Transverse colon (tissue), 4 donors: ENCODE results near the gene MDGA2. TPM values are rescaled to one million over a fixed set of nuclear protein-coding genes. Genes with fewer than 3 reads are reported as not detected.
"Not testable (repeated sequence)": the region's sequence is repeated elsewhere in the genome, so short reads cannot be mapped to it uniquely, and the experiment has no call there.

ENCODE experiments used
- DNase-seq: peaks from one replicate; pipeline ENCODE4 v3.0.0-alpha.2; 2019
- H3K27ac ChIP-seq, 4 donors: fragments of 200-600 bp; sonication (generic); 2 replicates each; pipeline ENCODE4 v1.5.1; 2016 to 2018; ENCODE audit warnings: inconsistent platforms in 4 of 4
- H3K27me3 ChIP-seq: fragments of 200-600 bp; sonication (generic); 2 replicates; pipeline ENCODE4 v1.5.1; 2017; ENCODE audit warnings: inconsistent platforms
- H3K36me3 ChIP-seq, 4 donors: fragments of 200-600 bp; sonication (generic); 2 replicates each; pipeline ENCODE4 v1.5.1; 2017 to 2019; ENCODE audit warnings: inconsistent platforms in 4 of 4
- H3K4me1 ChIP-seq, 4 donors: fragments of 200-600 bp; sonication (generic); 2 replicates each; pipeline ENCODE4 v1.5.1; 2017 to 2020; ENCODE audit warnings: inconsistent platforms in 4 of 4
- H3K4me3 ChIP-seq, 4 donors: fragments of 200-600 bp; sonication (generic); 1 replicate in 1 of 4; 2 replicates in 3 of 4; pipeline versions ENCODE4 v1.5.1 to v1.6.1; 2017 to 2019; ENCODE audit warnings: inconsistent platforms in 4 of 4
- H3K9me3 ChIP-seq, 2 donors: fragments of 200-600 bp; sonication (generic); 2 replicates each; pipeline ENCODE4 v1.5.1; 2017 to 2019; ENCODE audit warnings: inconsistent platforms in 2 of 2
- EP300 ChIP-seq: sonication (generic); formaldehyde crosslinking; IDR thresholded peaks from one replicate; pipeline ENCODE4 v1.6.1; 2017; ENCODE audit warnings: antibody characterized with exemption, low read depth
- POLR2A ChIP-seq: fragments of 450-650 bp; IDR thresholded peaks from one replicate; pipeline ENCODE4 v1.6.1; 2016; ENCODE audit warnings: antibody characterized with exemption, mild to moderate bottlenecking, moderate library complexity
- POLR2AphosphoS5 ChIP-seq, 3 donors: sonication (generic); formaldehyde crosslinking; IDR thresholded peaks; one replicate each; pipeline ENCODE4 v1.6.1; 2016; ENCODE audit warnings: antibody characterized with exemption in 3 of 3
- WGBS, 2 donors: methylation state at CpG; one replicate each; pipeline ENCODE4 v1.1.5; 2018; ENCODE audit warnings: low coverage in 1 of 2; 5-methylcytosine and 5-hydroxymethylcytosine counted together
- in situ Hi-C, 4 donors: fragments of 200-750 bp; cut with MboI; loops; one replicate each; pipeline versions ENCODE4 v1.15.0 to v1.15.1; 2017; ENCODE audit warnings: low sequenced_read_pairs in 3 of 4, low pct_ligation_motif_present in 1 of 4, low pct_unique_long_range_greater_than_20kb in 1 of 4
- intact Hi-C: fragments of 100-400 bp; cut with DNase I; formaldehyde crosslinking; loops from one replicate; pipeline ENCODE4 v1.15.1; 2023; ENCODE audit warnings: low total_unique reads
- total RNA-seq, 4 donors: library from RNA; depleted of rRNA; stranded (reverse); fragments of >200 nt; gene quantifications; one replicate each; pipeline ENCODE4 v1.1.0, GENCODE V29; 2016
- TF ChIP-seq, protein P1 (sequence below), 5 experiments: fragments of 200-600 bp in 3 of 5; fragments of 450-650 bp in 2 of 5; sonication (generic) in 3 of 5; IDR thresholded peaks; 1 replicate in 2 of 5; 2 replicates in 3 of 5; pipeline ENCODE4 v1.5.1; 2016 to 2017; ENCODE audit warnings: antibody characterized with exemption in 5 of 5, inconsistent platforms in 3 of 5, mild to moderate bottlenecking in 2 of 5, moderate library complexity in 1 of 5

MDGA2 gene
- total RNA-seq, 4 donors from 2014 or later = not detected

DNA sequence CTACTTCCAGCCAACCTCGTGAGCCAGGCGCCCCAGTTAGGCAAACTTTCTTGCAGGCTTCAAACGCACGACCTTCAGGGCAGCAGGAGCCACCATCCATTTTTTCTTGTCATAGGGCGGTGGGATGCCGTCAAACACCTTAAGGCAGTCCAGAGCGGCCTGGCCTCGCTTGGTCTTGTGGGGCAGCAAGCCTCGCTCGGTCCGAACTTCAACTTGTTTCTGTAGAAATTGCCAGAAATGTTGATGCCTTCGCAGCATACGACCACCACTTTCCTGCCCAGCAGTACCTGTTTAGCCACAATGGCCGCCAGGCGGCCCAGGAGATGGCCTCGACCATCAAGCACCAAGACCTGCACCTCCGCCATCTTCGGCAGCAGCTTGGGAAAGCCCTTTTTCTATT is 474.7 kb downstream of the MDGA2 start:
- in situ Hi-C loops (no loop called here), intact Hi-C loops (no loop called here)
- Histone ChIP-seq H3K36me3 (no peaks in the 10 kb centered on the region), H3K27me3 (no peaks in the 10 kb centered on the region), H3K4me3 (no peak overlapping the region), H3K9me3 (no peaks in the 10 kb centered on the region), H3K27ac (no peak overlapping the region), H3K4me1 (no peaks in the 10 kb centered on the region)
- no peak for TF ChIP-seq POLR2A
- no peak for TF ChIP-seq EP300
- TF ChIP-seq POLR2AphosphoS5 (IDR thresholded peaks at IDR 0.05) = no peak
- TF ChIP-seq, protein P1, sequence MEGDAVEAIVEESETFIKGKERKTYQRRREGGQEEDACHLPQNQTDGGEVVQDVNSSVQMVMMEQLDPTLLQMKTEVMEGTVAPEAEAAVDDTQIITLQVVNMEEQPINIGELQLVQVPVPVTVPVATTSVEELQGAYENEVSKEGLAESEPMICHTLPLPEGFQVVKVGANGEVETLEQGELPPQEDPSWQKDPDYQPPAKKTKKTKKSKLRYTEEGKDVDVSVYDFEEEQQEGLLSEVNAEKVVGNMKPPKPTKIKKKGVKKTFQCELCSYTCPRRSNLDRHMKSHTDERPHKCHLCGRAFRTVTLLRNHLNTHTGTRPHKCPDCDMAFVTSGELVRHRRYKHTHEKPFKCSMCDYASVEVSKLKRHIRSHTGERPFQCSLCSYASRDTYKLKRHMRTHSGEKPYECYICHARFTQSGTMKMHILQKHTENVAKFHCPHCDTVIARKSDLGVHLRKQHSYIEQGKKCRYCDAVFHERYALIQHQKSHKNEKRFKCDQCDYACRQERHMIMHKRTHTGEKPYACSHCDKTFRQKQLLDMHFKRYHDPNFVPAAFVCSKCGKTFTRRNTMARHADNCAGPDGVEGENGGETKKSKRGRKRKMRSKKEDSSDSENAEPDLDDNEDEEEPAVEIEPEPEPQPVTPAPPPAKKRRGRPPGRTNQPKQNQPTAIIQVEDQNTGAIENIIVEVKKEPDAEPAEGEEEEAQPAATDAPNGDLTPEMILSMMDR (IDR thresholded peaks at IDR 0.05) = no peak
- 89% methylated on average over 10 to 18 of the region's 18 CpGs for WGBS, 2 donors
- DNase-seq = no peak

DNA sequence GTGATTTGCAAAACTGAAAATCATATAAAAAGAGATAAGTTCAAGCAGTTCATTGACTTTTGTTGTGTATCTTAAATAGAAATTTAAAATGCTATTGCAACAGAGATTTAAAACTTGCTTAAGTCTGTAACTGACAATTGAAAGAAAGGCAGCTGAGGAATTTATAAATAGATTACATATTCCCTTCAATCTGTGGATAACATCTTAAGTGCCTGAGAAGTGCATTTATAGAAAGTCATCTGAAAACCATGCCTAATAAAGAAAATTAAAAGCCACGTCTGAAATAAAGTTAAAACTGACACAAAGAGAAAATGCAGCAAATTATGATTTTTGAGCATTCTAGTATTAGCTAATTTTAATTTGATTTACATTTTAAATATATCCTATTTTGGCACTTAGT is 479.8 kb downstream of the MDGA2 start:
- Histone ChIP-seq H3K27ac (no peak overlapping the region), H3K4me1 (no peaks in the 10 kb centered on the region), H3K36me3 (no peaks in the 10 kb centered on the region), H3K27me3 (no peaks in the 10 kb centered on the region), H3K4me3 (no peak overlapping the region), H3K9me3 (no peaks in the 10 kb centered on the region)
- no peak for TF ChIP-seq EP300
- TF ChIP-seq POLR2A = no peak
- no peak for TF ChIP-seq POLR2AphosphoS5 (IDR thresholded peaks at IDR 0.05)
- TF ChIP-seq, protein P1 (IDR thresholded peaks at IDR 0.05) = no peak
- 38 to 67% methylated on average over 1 of the region's 1 CpG for WGBS, 2 donors
- DNase-seq = no peak
- in situ Hi-C loops = no loop called here
- intact Hi-C loops = no loop called here

GRCh38 chr14:47194055-47194454 is 481.4 kb downstream of the MDGA2 start:
- H3K9me3 ChIP-seq = no peaks in the 10 kb centered on the region
- no peak for TF ChIP-seq POLR2A
- TF ChIP-seq EP300 = no peak
- TF ChIP-seq POLR2AphosphoS5 (IDR thresholded peaks at IDR 0.05) = no peak
- TF ChIP-seq, protein P1 (IDR thresholded peaks at IDR 0.05) = no peak
- H3K27me3 ChIP-seq = no peaks in the 10 kb centered on the region
- H3K27ac ChIP-seq = no peak overlapping the region
- no peak overlapping the region for H3K4me3 ChIP-seq
- 43 to 47% methylated on average over 1 of the region's 1 CpG for WGBS, 2 donors
- no peaks in the 10 kb centered on the region for H3K4me1 ChIP-seq
- no peaks in the 10 kb centered on the region for H3K36me3 ChIP-seq
- no peak for DNase-seq
- intact Hi-C loops (no loop called here), in situ Hi-C loops (no loop called here)

GRCh38 chr14:47192203-47192602 is 483.2 kb downstream of the MDGA2 start:
- H3K4me1 ChIP-seq, DNase-seq, H3K27ac ChIP-seq, H3K27me3 ChIP-seq, intact Hi-C loops, H3K9me3 ChIP-seq, H3K36me3 ChIP-seq, H3K4me3 ChIP-seq, in situ Hi-C loops: not testable (repeated sequence)
- WGBS, 2 donors = 75 to 77% methylated on average over 6 to 7 of the region's 7 CpGs

GRCh38 chr14:47191700-47192099 is 483.7 kb downstream of the MDGA2 start:
- H3K9me3 ChIP-seq = no peaks in the 10 kb centered on the region
- in situ Hi-C loops (no loop called here), intact Hi-C loops (no loop called here)
- no peaks in the 10 kb centered on the region for H3K4me1 ChIP-seq
- no peaks in the 10 kb centered on the region for H3K36me3 ChIP-seq
- DNase-seq = no peak
- H3K27ac ChIP-seq = no peak overlapping the region
- no peak overlapping the region for H3K4me3 ChIP-seq
- TF ChIP-seq EP300 (no peak), POLR2A (no peak), POLR2AphosphoS5 (IDR thresholded peaks at IDR 0.05) (no peak)
- TF ChIP-seq, protein P1 (IDR thresholded peaks at IDR 0.05) = no peak
- 77 to 87% methylated on average over 2 of the region's 2 CpGs for WGBS, 2 donors
- H3K27me3 ChIP-seq = no peaks in the 10 kb centered on the region
